OCI-M2 (cell line): ENCODE data around the gene FBXL22.
"Not testable (repeated sequence)": the region's sequence is repeated elsewhere in the genome, so short reads cannot be mapped to it uniquely, and the experiment has no call there.

Experiments used
- DNase-seq: peaks from one replicate; lab custom pipeline; 2025; ENCODE audit not compliant: unreplicated experiment; lab: John Stamatoyannopoulos, UW

The FBXL22 gene

GRCh38 chr15:63611177-63611576 is 14.0 kb downstream of the FBXL22 start:
- DNase-seq, result no peak

- no peak for DNase-seq
Observed at GRCh38 chr15:63612300-63612699, 15.1 kb downstream of the FBXL22 start.

GRCh38 chr15:63615935-63616334 is 18.7 kb downstream of the FBXL22 start:
- no peak for DNase-seq

GRCh38 chr15:63617147-63617546 is 20.0 kb downstream of the FBXL22 start:
- DNase-seq, result not testable (repeated sequence)

DNA sequence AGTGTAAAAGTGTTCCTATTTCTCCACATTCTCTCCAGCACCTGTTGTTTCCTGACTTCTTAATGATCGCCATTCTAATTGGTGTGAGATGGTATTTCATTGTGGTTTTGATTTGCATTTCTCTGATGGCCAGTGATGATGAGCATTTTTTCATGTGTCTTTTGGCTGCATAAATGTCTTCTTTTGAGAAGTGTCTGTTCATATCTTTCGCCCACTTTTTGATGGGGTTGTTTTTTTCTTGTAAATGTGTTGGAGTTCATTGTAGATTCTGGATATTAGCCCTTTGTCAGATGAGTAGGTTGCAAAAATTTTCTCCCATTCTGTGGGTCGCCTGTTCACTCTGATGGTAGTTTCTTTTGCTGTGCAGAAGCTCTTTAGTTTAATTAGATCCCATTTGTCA is 20.4 kb downstream of the FBXL22 start:
- not testable (repeated sequence) for DNase-seq

DNA sequence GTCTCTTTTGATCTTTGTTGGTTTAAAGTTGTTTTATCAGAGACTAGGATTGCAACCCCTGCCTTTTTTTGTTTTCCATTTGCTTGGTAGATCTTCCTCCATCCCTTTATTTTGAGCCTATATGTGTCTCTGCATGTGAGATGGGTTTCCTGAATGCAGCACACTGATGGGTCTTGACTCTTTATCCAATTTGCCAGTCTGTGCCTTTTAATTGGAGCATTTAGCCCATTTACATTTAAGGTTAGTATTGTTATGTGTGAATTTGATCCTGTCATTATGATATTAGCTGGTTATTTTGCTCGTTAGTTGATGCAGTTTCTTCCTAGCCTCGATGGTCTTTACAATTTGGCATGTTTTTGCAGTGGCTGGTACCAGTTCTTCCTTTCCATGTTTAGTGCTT is 23.6 kb downstream of the FBXL22 start:
- not testable (repeated sequence) for DNase-seq

DNA sequence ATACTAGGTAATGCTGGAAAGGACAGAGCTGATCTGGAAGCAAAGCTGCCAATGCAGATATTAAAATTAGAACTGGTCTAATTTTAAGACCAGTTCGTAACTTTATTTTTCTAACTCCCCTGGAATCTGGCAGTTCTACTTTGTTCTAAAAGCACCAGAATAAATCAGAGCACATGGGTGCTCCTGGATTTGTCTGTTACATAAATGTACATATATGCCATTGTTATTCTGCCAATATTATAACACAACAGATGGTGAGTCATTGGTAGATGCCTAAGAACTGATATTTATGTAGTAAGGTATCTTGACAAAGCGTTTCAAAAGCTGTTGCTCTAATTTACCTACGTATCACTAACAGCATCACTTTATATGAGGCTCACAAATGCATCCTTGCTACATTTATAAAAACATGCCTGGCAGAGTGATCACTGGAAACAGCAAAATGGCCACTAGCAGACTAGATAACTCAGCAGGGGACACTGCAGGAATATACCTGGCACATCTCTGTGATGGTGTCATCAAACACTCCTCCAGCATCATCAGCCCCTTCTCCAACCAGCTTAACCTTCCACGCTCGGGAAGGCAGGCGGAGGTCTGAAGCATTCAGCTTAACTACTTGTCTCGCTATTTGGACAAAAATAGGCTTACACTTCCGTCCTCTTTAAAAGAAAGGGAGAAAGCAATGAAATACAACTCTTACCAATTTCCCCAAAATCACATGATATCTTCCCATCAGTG is 26.2 kb downstream of the FBXL22 start:
- no peak for DNase-seq

- DNase-seq, result no peak
Observed at GRCh38 chr15:63626955-63627354, 29.8 kb downstream of the FBXL22 start.

DNA sequence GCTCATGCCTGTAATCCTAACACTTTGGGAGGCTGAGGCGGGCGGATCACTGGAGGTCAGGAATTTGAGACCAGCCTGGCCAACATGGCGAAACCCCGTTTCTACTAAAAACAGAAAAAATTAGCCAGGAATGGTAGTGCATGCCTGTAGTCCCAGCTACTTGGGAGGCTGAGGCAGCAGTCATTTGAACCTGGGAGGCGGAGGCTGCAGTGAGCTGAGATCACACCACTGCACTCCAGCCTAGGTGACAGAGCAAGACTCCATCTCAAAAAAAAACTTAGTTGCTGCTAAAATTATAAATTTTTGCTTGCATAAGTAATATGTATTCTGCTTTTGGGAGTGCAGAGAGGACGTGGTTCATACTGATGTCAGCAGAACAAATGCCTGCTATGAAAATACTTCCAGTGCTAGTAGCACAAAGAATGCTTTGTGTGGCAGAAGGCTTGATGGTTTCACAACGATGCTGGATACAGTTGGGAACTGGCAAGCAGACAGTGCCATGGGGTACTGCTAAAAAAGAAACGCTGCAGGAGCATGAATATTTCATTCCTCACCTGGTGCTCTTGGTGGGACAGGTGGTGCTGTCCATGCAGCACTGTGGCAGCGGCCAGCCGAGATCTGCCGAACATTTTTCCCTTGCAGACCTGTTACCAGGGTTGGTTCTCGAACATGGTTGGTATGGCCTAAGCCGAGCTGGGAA is 31.1 kb downstream of the FBXL22 start:
- DNase-seq, result no peak

- DNase-seq, result no peak
Observed at GRCh38 chr15:63630036-63630751, 33.0 kb downstream of the FBXL22 start.

GRCh38 chr15:63633312-63633711 is 36.1 kb downstream of the FBXL22 start:
- DNase-seq, result no peak

- DNase-seq, result no peak
Observed at GRCh38 chr15:63634154-63634553, 37.0 kb downstream of the FBXL22 start.

GRCh38 chr15:63636518-63637061 is 39.4 kb downstream of the FBXL22 start:
- DNase-seq, result no peak

DNA sequence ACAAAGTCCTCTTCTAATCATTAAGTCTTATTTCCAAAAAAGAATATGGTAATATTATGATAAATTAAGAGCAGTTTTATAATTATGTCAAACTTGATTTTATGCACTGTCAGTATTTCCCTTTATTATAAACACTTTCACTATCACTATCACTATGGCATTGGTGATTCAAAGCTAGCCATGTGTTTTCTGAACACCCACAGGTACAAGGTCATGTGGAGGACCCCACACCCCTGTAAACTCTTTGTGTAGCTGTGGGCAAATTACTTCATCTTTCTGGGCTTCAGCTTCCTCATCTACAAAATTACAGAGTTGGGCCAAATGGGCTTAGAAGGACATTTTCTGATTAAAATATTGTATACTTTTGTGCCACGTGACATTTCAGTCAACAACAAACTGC is 41.7 kb downstream of the FBXL22 start:
- DNase-seq, result no peak

DNA sequence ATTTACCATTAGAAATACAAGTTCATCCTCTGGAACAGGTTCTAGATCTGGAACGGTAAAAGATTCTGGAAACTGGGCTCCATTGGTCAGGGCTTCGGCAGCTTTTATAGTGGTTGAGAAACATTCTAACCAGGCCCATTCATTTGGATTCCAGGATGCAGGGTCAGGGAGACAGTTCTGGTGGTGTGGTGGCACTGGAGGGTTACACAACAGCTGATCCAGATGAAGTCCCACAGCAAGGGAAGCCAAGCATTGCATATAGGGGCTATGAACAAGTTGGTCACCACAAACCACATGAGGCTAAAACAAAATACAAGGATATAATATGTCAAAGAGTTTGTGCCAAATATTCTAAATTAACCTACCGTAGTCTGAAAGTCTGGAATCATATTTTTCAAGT is 43.0 kb downstream of the FBXL22 start:
- no peak for DNase-seq
